Parathyroid adenoma (tissue), 2 donors: ENCODE measurements around the gene SVIL.

Experiments used
- H2AFZ ChIP-seq: fragments of 300-600 bp; sonication (generic); one replicate; pipeline ENCODE4 v1.7.0; 2017; ENCODE audit warnings: antibody characterized with exemption, mild to moderate bottlenecking
- H3K27ac ChIP-seq: fragments of 300-600 bp; sonication (generic); one replicate; pipeline ENCODE4 v1.7.0; 2017
- H3K27me3 ChIP-seq: fragments of 300-600 bp; sonication (generic); one replicate; pipeline ENCODE4 v1.7.0; 2017; ENCODE audit warnings: low read length; ENCODE audit not compliant: control insufficient read depth, insufficient read depth
- H3K36me3 ChIP-seq: fragments of 300-600 bp; sonication (generic); one replicate; pipeline ENCODE4 v1.7.0; 2017; ENCODE audit warnings: low read length; ENCODE audit not compliant: control insufficient read depth, insufficient read depth
- H3K4me1 ChIP-seq: fragments of 300-600 bp; sonication (generic); one replicate; pipeline ENCODE4 v1.7.0; 2017; ENCODE audit warnings: control low read depth
- H3K4me2 ChIP-seq: fragments of 300-600 bp; sonication (generic); one replicate; pipeline ENCODE4 v1.7.0; 2017; ENCODE audit warnings: low read length
- H3K4me3 ChIP-seq: fragments of 300-600 bp; sonication (generic); one replicate; pipeline ENCODE4 v1.7.0; 2017; ENCODE audit warnings: low read depth, low read length
- H3K79me2 ChIP-seq: fragments of 300-600 bp; sonication (generic); one replicate; pipeline ENCODE4 v1.7.0; 2017; ENCODE audit warnings: control low read depth
- H3K9ac ChIP-seq: fragments of 300-600 bp; sonication (generic); one replicate; pipeline ENCODE4 v1.7.0; 2017; ENCODE audit warnings: mild to moderate bottlenecking
- H3K9me3 ChIP-seq: fragments of 300-600 bp; sonication (generic); one replicate; pipeline ENCODE4 v1.7.0; 2017; ENCODE audit warnings: low read length; ENCODE audit not compliant: control insufficient read depth
- CTCF ChIP-seq: fragments of 300-600 bp; sonication (generic); IDR thresholded peaks from one replicate; pipeline ENCODE4 v1.7.0; 2017; ENCODE audit warnings: antibody characterized with exemption, mild to moderate bottlenecking
- donor health status: primary hyperparathyroidism.

SVIL gene

DNA sequence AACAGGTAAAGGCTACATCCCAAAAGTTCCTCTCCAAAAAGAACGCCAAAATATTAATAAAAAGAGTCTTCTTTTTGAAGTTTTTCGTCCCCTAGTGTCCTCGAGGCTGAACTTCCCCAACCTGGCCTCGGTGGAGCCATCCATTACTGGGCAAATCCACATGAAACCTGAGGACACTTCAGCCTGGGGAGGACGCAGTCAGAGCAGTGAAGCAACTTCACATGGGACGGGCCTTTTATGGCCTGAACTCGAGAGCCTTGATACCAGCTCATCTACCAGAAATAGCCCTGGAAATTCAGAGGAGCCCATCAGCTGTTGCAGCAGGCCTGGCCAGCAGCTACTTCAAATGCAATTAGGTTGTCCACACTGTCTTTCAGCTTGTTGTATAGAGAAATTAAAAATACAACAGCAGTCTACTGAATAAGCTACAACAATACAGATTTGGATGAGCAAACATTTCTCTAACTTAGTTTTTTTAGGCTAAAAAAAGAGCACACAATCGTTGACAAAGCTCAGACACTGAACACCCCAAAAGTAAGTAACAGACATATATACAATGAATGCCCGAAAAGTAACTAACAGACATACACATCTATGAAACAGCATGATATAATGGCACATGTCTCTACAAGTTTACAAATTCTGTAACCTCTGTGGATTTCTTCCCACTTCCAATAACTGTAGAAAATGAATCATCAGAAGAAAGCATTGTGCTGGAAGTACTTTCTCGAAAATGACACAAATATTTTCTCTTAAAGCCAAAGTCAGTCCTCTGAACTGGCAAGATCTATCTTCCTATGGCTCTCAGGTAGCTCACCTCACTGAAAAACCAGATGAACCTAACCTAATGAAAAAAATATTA, at the start of gene SVIL:
SVIL (minus strand) TSS at position 208 of the 862 bp plus-strand sequence. CDS start 79,913 bp downstream, outside the sequence.
- H3K9me3 ChIP-seq = no peaks in the 10 kb centered on the region
- no peaks in the 10 kb centered on the region for H3K36me3 ChIP-seq
- H3K4me3 ChIP-seq = no peak within 1 kb of the TSS
- H3K79me2 ChIP-seq = peaks cover 24% of the 10 kb centered on the region
- no peak within 1 kb of the TSS for H2AFZ ChIP-seq
- no peak for TF ChIP-seq CTCF
- H3K4me1 ChIP-seq = no peaks in the 10 kb centered on the region
- H3K9ac ChIP-seq = no peak within 1 kb of the TSS
- H3K27me3 ChIP-seq = no peaks in the 10 kb centered on the region
- peak within 1 kb of the TSS; percentile 43 for H3K27ac ChIP-seq
- no peak within 1 kb of the TSS for H3K4me2 ChIP-seq

GRCh38 chr10:29681676-29682448, 47.1 kb upstream of the SVIL start:
- H2AFZ ChIP-seq = no peak overlapping the region
- no peaks in the 10 kb centered on the region for H3K36me3 ChIP-seq
- no peak for TF ChIP-seq CTCF
- H3K27ac ChIP-seq = no peak overlapping the region
- no peaks in the 10 kb centered on the region for H3K27me3 ChIP-seq
- peaks cover 3% of the 10 kb centered on the region for H3K4me1 ChIP-seq
- peaks cover 41% of the 10 kb centered on the region for H3K79me2 ChIP-seq
- H3K9me3 ChIP-seq = no peaks in the 10 kb centered on the region
- no peak overlapping the region for H3K9ac ChIP-seq
- H3K4me2 ChIP-seq = no peak overlapping the region
- no peak overlapping the region for H3K4me3 ChIP-seq

GRCh38 chr10:29680091-29680490, 45.3 kb upstream of the SVIL start:
- H3K4me3 ChIP-seq = no peak overlapping the region
- no peaks in the 10 kb centered on the region for H3K9me3 ChIP-seq
- no peaks in the 10 kb centered on the region for H3K36me3 ChIP-seq
- no peak overlapping the region for H2AFZ ChIP-seq
- H3K79me2 ChIP-seq = peaks cover 36% of the 10 kb centered on the region
- H3K4me2 ChIP-seq = no peak overlapping the region
- H3K4me1 ChIP-seq = peaks cover 3% of the 10 kb centered on the region
- no peak overlapping the region for H3K27ac ChIP-seq
- H3K9ac ChIP-seq = no peak overlapping the region
- TF ChIP-seq CTCF = no peak
- no peaks in the 10 kb centered on the region for H3K27me3 ChIP-seq

GRCh38 chr10:29676732-29677131, 42.0 kb upstream of the SVIL start:
- H3K4me1 ChIP-seq = peaks cover 2% of the 10 kb centered on the region
- no peaks in the 10 kb centered on the region for H3K27me3 ChIP-seq
- H3K9ac ChIP-seq = no peak overlapping the region
- H3K4me2 ChIP-seq = no peak overlapping the region
- TF ChIP-seq CTCF = no peak
- H3K4me3 ChIP-seq = no peak overlapping the region
- H3K27ac ChIP-seq = no peak overlapping the region
- no peak overlapping the region for H2AFZ ChIP-seq
- H3K36me3 ChIP-seq = no peaks in the 10 kb centered on the region
- no peaks in the 10 kb centered on the region for H3K9me3 ChIP-seq
- peaks cover 24% of the 10 kb centered on the region for H3K79me2 ChIP-seq
